VCaP (cell line): Measurements from ENCODE around the gene POLA2.

Experiments used
- H3K27ac ChIP-seq: fragments of 450-650 bp; 2 replicates; pipeline ENCODE4 v1.5.1; 2017
- CTCF ChIP-seq: fragments of 450-650 bp; conservative IDR thresholded peaks from 2 replicates; pipeline ENCODE4 v1.5.1; 2017; ENCODE audit warnings: mild to moderate bottlenecking, moderate library complexity

Gene POLA2

GRCh38 chr11:65315204-65315865, 53.6 kb downstream of the POLA2 start:
- TF ChIP-seq CTCF: peak; percentile 100
- H3K27ac ChIP-seq: peak overlapping the region; percentile 98

GRCh38 chr11:65315866-65316226, 54.1 kb downstream of the POLA2 start:
- TF ChIP-seq CTCF: no peak; the same call in 1 of the 2 replicates
- H3K27ac ChIP-seq: peak overlapping the region; percentile 98

- no peak for TF ChIP-seq CTCF
- H3K27ac ChIP-seq: peak overlapping the region; percentile 98
Measured at GRCh38 chr11:65316227-65317024, 54.7 kb downstream of the POLA2 start.

GRCh38 chr11:65317025-65317786, 55.4 kb downstream of the POLA2 start:
- H3K27ac ChIP-seq: peak overlapping the region; percentile 98
- TF ChIP-seq CTCF: no peak

GRCh38 chr11:65320386-65321075, 58.8 kb downstream of the POLA2 start:
- no peak for TF ChIP-seq CTCF
- no peak overlapping the region for H3K27ac ChIP-seq

- TF ChIP-seq CTCF: no peak
- 0 out of 2 replicates have a peak overlapping the region, but pooled peaks have one; percentile 1 for H3K27ac ChIP-seq
Measured at GRCh38 chr11:65321076-65321475, 59.3 kb downstream of the POLA2 start.
